K562 (cell line): ENCODE results near the gene IL20RA. TPM values are rescaled to one million over a fixed set of nuclear protein-coding genes. Genes with fewer than 3 reads are reported as not detected.

Experiments
- ATAC-seq: fragments of 200-7000 bp; cut with Tn5 transposase; 3 replicates; pipeline ENCODE4 v1.9.1; 2020; ENCODE audit warnings: moderate library complexity
- BruUV-seq: library from RNA; stranded (reverse); fragments of 400-500 nt; replicated peaks from 2 replicates; lab custom pipeline; 2021; lab: Mats Ljungman, UMichigan
- CTCF ChIA-PET: fragments of 300-600 bp; formaldehyde crosslinking; extraction: SDS; loops from one replicate; lab custom pipeline; 2021; ENCODE audit warnings: low intra/inter-chr PET ratio; lab: Yijun Ruan, JAX
- POLR2A ChIA-PET: fragments of 300-600, 350-650 bp; sonication (Branson Sonifier 250); formaldehyde crosslinking; extraction: SDS; loops from one replicate; lab custom pipeline; 2021; ENCODE audit warnings: antibody characterized with exemption, inconsistent platforms; lab: Yijun Ruan, JAX
- DNase-seq, 4 experiments: peaks; one replicate each; pipeline versions ENCODE4 v3.0.0 to v3.0.0-alpha.2; 2011 to 2018; ENCODE audit warnings: low spot score in 3 of 4, mixed read lengths in 3 of 4; ENCODE audit errors: extremely low read depth in 1 of 4
- FAIRE-seq: peaks from 2 replicates; lab custom pipeline; 2011; peaks lifted over from hg19 to GRCh38; lab: Jason Lieb, UNC
- H2AFZ ChIP-seq: 2 replicates; pipeline ENCODE4 v1.6.0; 2011; ENCODE audit warnings: low read depth, low read length, control low read depth, inconsistent platforms
- H3K27ac ChIP-seq: fragments of 200-600 bp; 3 replicates; pipeline ENCODE4 v1.8.0; 2011; ENCODE audit warnings: low read depth, mild to moderate bottlenecking, control low read depth, inconsistent platforms, low read length, moderate library complexity, mixed read lengths; ENCODE audit errors: extremely low read depth
- H3K27me3 ChIP-seq, 2 experiments: fragments of 300-600 bp in 1 of 2; 2 replicates in 1 of 2; 3 replicates in 1 of 2; pipeline versions ENCODE4 v1.6.0 to v1.8.0; 2011; ENCODE audit warnings: inconsistent platforms in 2 of 2, low read length in 2 of 2, mild to moderate bottlenecking in 1 of 2, mixed read lengths in 1 of 2, moderate library complexity in 1 of 2; ENCODE audit not compliant: control insufficient read depth in 2 of 2, insufficient read depth in 2 of 2
- H3K36me3 ChIP-seq: fragments of 300-600 bp; 3 replicates; pipeline ENCODE4 v1.8.0; 2011; ENCODE audit warnings: mild to moderate bottlenecking, low read length, inconsistent platforms; ENCODE audit not compliant: control insufficient read depth, insufficient read depth
- H3K4me1 ChIP-seq, 2 experiments: fragments of 200-600 bp in 1 of 2; replicated peaks in 1 of 2; 2 replicates in 1 of 2; 3 replicates in 1 of 2; pipeline versions ENCODE4 v1.5.1 to v1.8.0; 2011; ENCODE audit warnings: inconsistent platforms in 2 of 2, low read length in 2 of 2, mild to moderate bottlenecking in 1 of 2, mixed read lengths in 1 of 2, moderate library complexity in 1 of 2; ENCODE audit not compliant: control insufficient read depth in 2 of 2, insufficient read depth in 2 of 2
- H3K4me2 ChIP-seq: 2 replicates; pipeline ENCODE4 v1.6.1; 2011; ENCODE audit warnings: low read length, control low read depth, inconsistent platforms, mixed read lengths; ENCODE audit not compliant: insufficient read depth
- H3K4me3 ChIP-seq: fragments of 200-600 bp; sonication (generic), shearing (Covaris generic); 2 replicates; pipeline ENCODE4 v1.5.1; 2016; ENCODE audit warnings: control low read depth, inconsistent platforms
- H3K79me2 ChIP-seq: fragments of 200-600 bp; 3 replicates; pipeline ENCODE4 v1.8.0; 2011; ENCODE audit warnings: low read length, inconsistent platforms; ENCODE audit not compliant: control insufficient read depth, insufficient read depth
- H3K9ac ChIP-seq, 2 experiments: 2 replicates each; pipeline versions ENCODE4 v1.6.0 to v1.6.1; 2011; ENCODE audit warnings: low read depth in 2 of 2, low read length in 2 of 2, control low read depth in 1 of 2, inconsistent platforms in 1 of 2, mild to moderate bottlenecking in 1 of 2, mixed read lengths in 1 of 2; ENCODE audit not compliant: insufficient read depth in 1 of 2
- H3K9me1 ChIP-seq: one replicate; pipeline ENCODE4 v1.6.0; 2011; ENCODE audit warnings: inconsistent platforms, mild to moderate bottlenecking, low read length, moderate library complexity; ENCODE audit not compliant: control insufficient read depth, insufficient read depth
- H3K9me3 ChIP-seq: replicated peaks from 2 replicates; pipeline ENCODE4 v1.5.1; 2011; ENCODE audit warnings: low read depth, low read length, inconsistent platforms; ENCODE audit not compliant: control insufficient read depth, insufficient read depth
- H4K20me1 ChIP-seq: replicated peaks from 2 replicates; pipeline ENCODE4 v1.6.1; 2011; ENCODE audit warnings: low read length, inconsistent platforms, mixed read lengths; ENCODE audit not compliant: control insufficient read depth, insufficient read depth
- BDP1 ChIP-seq: IDR thresholded peaks from 3 replicates; pipeline ENCODE4 v1.6.1; 2011; ENCODE audit not compliant: insufficient read length, insufficient read depth
- ETV6 ChIP-seq, 3 experiments: fragments of 150-350 bp in 1 of 3; sonication (generic) in 1 of 3; formaldehyde crosslinking in 1 of 3; IDR thresholded peaks; 2 replicates each; pipeline versions ENCODE4 v1.6.1 to v1.8.0; 2014 to 2022; ENCODE audit warnings: borderline replicate concordance in 2 of 3, low read depth in 2 of 3, antibody characterized with exemption in 1 of 3, low read length in 1 of 3, mild to moderate bottlenecking in 1 of 3, missing genetic modification reagents in 1 of 3
- FOXK1 ChIP-seq: sonication (generic); formaldehyde crosslinking; IDR thresholded peaks from 2 replicates; pipeline ENCODE4 v1.8.0; 2022; ENCODE audit warnings: missing genetic modification reagents, mild to moderate bottlenecking, borderline replicate concordance
- HIVEP1 ChIP-seq: fragments of 250-450 bp; sonication (Bioruptor Pico); IDR thresholded peaks from 2 replicates; pipeline ENCODE4 v1.4.0; 2020; ENCODE audit warnings: mild to moderate bottlenecking
- IFI16 ChIP-seq: fragments of 250-450 bp; sonication (Bioruptor Pico); IDR thresholded peaks from 2 replicates; pipeline ENCODE4 v2.1.2; 2022; ENCODE audit warnings: mild to moderate bottlenecking, inconsistent platforms
- NCOA2 ChIP-seq, 2 experiments: fragments of 450-650 bp; IDR thresholded peaks; 2 replicates each; pipeline ENCODE4 v1.6.1; 2018; ENCODE audit warnings: mild to moderate bottlenecking in 2 of 2, moderate library complexity in 1 of 2; ENCODE audit not compliant: partially characterized antibody in 2 of 2
- NR1H2 ChIP-seq: sonication (generic); formaldehyde crosslinking; IDR thresholded peaks from 2 replicates; pipeline ENCODE4 v1.4.0; 2020; ENCODE audit warnings: mild to moderate bottlenecking, missing genetic modification reagents
- SRF ChIP-seq, 2 experiments: fragments of 250-450, 450-650 bp in 1 of 2; sonication (Bioruptor Pico) in 1 of 2; sonication (generic) in 1 of 2; formaldehyde crosslinking; IDR thresholded peaks; 2 replicates each; pipeline versions ENCODE4 v1.5.0 to v1.5.1; 2020 to 2022; ENCODE audit warnings: mild to moderate bottlenecking in 1 of 2, missing genetic modification reagents in 1 of 2
- UBTF ChIP-seq, 2 experiments: IDR thresholded peaks; 2 replicates each; pipeline ENCODE4 v1.6.1; 2012; ENCODE audit warnings: improper control_type of control experiment in 2 of 2, low read depth in 2 of 2, low read length in 2 of 2, borderline replicate concordance in 1 of 2
- YY1 ChIP-seq, 3 experiments: IDR thresholded peaks; 2 replicates each; pipeline ENCODE4 v1.6.1; 2011; ENCODE audit warnings: low read length in 2 of 3, mild to moderate bottlenecking in 2 of 3, moderate library complexity in 2 of 3, borderline replicate concordance in 1 of 3, control low read depth in 1 of 3, low read depth in 1 of 3; ENCODE audit not compliant: insufficient read depth in 3 of 3, insufficient replicate concordance in 2 of 3, control insufficient read depth in 1 of 3, insufficient read length in 1 of 3; ENCODE audit errors: extremely low read depth in 1 of 3
- ZNF143 ChIP-seq: sonication (generic); formaldehyde crosslinking; IDR thresholded peaks from 2 replicates; pipeline ENCODE4 v1.9.0; 2022; ENCODE audit warnings: mild to moderate bottlenecking, missing genetic modification reagents
- ZNF146 ChIP-seq: IDR thresholded peaks from one replicate; pipeline ENCODE4 v1.6.1; 2018; ENCODE audit warnings: missing compliant biosample characterization; ENCODE audit not compliant: unreplicated experiment
- ZSCAN29 ChIP-seq: fragments of 450-650 bp; IDR thresholded peaks from 2 replicates; pipeline ENCODE4 v1.6.1; 2017
- WGBS: fragments of 100-300 bp; shearing (Covaris generic); methylation state at CpG from one replicate; pipeline ENCODE4 v1.1.6; 2016; ENCODE audit warnings: low coverage, mixed read lengths; ENCODE audit not compliant: insufficient coverage; ENCODE audit errors: missing lambda C conversion rate; 5-methylcytosine and 5-hydroxymethylcytosine counted together
- in situ Hi-C: fragments of 300-500 bp; cut with MboI; formaldehyde crosslinking; loops from 4 replicates; pipeline ENCODE4 v1.15.0; 2018; ENCODE audit warnings: inconsistent platforms, mixed read lengths
- intact Hi-C: fragments of 100-400 bp; cut with micrococcal nuclease; formaldehyde crosslinking; loops from 2 replicates; pipeline ENCODE4 v1.14.2; 2022
- polyA plus RNA-seq, 8 experiments: library from polyadenylated mRNA; depleted of rRNA in 4 of 8; stranded (reverse) in 5 of 8; unstranded in 3 of 8; fragments of >200 nt; fragmentation: Nextera tagmentation in 2 of 8; fragmentation: Illumina TruSeq in 1 of 8; extraction: Ambion mirVana in 2 of 8; extraction: Trizol in 1 of 8; gene quantifications; 2 replicates each; pipeline versions ENCODE4 v1.2.1 to v1.2.3, GENCODE V29; 2011 to 2014; ENCODE audit warnings: inconsistent platforms in 1 of 8, missing spikeins in 1 of 8
- total RNA-seq, 7 experiments: library from RNA; depleted of rRNA in 6 of 7; stranded (reverse); fragments of >200 nt in 6 of 7; fragmentation: Illumina TruSeq in 2 of 7; extraction: Trizol in 2 of 7; gene quantifications; 2 replicates each; pipeline versions ENCODE4 v1.2.1 to v1.2.3, GENCODE V29; 2011 to 2021; ENCODE audit warnings: low replicate concordance in 1 of 7

The IL20RA gene
- total and polyA plus RNA-seq, 9 of the 15 experiments (the other 6 are each of a cell fraction or from before 2014, with no cell fraction given) = not detected

- no peak overlapping the region for H2AFZ ChIP-seq
- no peaks in the 10 kb centered on the region for H4K20me1 ChIP-seq
- WGBS = 0% methylated on average over 5 of the region's 5 CpGs
- no peak overlapping the region for H3K27ac ChIP-seq
- TF ChIP-seq ETV6 (IDR thresholded peaks at IDR 0.05; ENCODE audit: borderline replicate concordance in 1 of 2, low read depth in 2 of 2, low read length in 1 of 2) (no peak), ETV6 (CRISPR knock-in tag; IDR thresholded peaks at IDR 0.05; ENCODE audit: borderline replicate concordance) (no peak), ZNF146 (no peak), HIVEP1 (CRISPR knock-in tag) (no peak), SRF (CRISPR knock-in tag; IDR thresholded peaks at IDR 0.05) (no peak), IFI16 (no peak)
- TF ChIP-seq, all 486 proteins: peak for 0
- Histone ChIP-seq H3K4me2 (no peak overlapping the region), H3K27me3 (0 out of 5 replicates have a peak, but pooled peaks cover 0 to 7% of the 10 kb centered on the region in 2 experiments), H3K36me3 (no peaks in the 10 kb centered on the region), H3K4me1 (no peaks in the 10 kb centered on the region), H3K9me3 (no peaks in the 10 kb centered on the region), H3K9ac (no peak overlapping the region), H3K79me2 (no peaks in the 10 kb centered on the region), H3K9me1 (no peaks in the 10 kb centered on the region), H3K4me3 (no peak overlapping the region)
- FAIRE-seq = no peak
- ChIA-PET CTCF (no interaction called here), POLR2A (interaction anchor here (0.6 to 1.0 kb wide), 3 partner anchors 9 to 47 kb away, joined by 3 to 4 read pairs (median 3); no protein-coding TSS in a partner anchor)
- DNase-seq = no peak
- no peak for ATAC-seq
- intact Hi-C loops = no loop called here
- BruUV-seq = no TSS peak
- in situ Hi-C loops = no loop called here
Measured at GRCh38 chr6:136980070-136980469, 64.7 kb downstream of the IL20RA start.

GRCh38 chr6:136979206-136979605 is 65.6 kb downstream of the IL20RA start:
- no peak overlapping the region for H2AFZ ChIP-seq
- no peak for DNase-seq
- no peak overlapping the region for H3K9ac ChIP-seq
- POLR2A ChIA-PET = interaction anchor here (0.7 kb wide), 1 partner anchor 935 kb away, joined by 4 read pairs; no protein-coding TSS in a partner anchor
- intact Hi-C loops = no loop called here
- BruUV-seq = no TSS peak
- in situ Hi-C loops = no loop called here
- H3K27ac ChIP-seq = no peak overlapping the region
- H3K4me2 ChIP-seq = no peak overlapping the region
- no peak for FAIRE-seq
- no peaks in the 10 kb centered on the region for H4K20me1 ChIP-seq
- H3K9me1 ChIP-seq = no peaks in the 10 kb centered on the region
- H3K27me3 ChIP-seq = peaks cover 0 to 7% of the 10 kb centered on the region in 2 experiments; a peak in 1 of 5 replicates
- no peak overlapping the region for H3K4me3 ChIP-seq
- 0% methylated on average over 5 of the region's 5 CpGs for WGBS
- CTCF ChIA-PET = no interaction called here
- H3K36me3 ChIP-seq = no peaks in the 10 kb centered on the region
- no peaks in the 10 kb centered on the region for H3K79me2 ChIP-seq
- no peaks in the 10 kb centered on the region for H3K4me1 ChIP-seq
- no peaks in the 10 kb centered on the region for H3K9me3 ChIP-seq
- ATAC-seq = no peak
- TF ChIP-seq ZSCAN29 = no peak
- TF ChIP-seq FOXK1 (CRISPR knock-in tag) = no peak
- TF ChIP-seq UBTF (IDR thresholded peaks at IDR 0.05; ENCODE audit: borderline replicate concordance in 1 of 2, low read depth in 2 of 2, low read length in 2 of 2) = no peak
- TF ChIP-seq ZNF143 (CRISPR knock-in tag) = no peak
- no peak for TF ChIP-seq NR1H2 (CRISPR knock-in tag)
- no peak for TF ChIP-seq YY1 (IDR thresholded peaks at IDR 0.05; ENCODE audit: borderline replicate concordance in 1 of 3, control insufficient read depth in 1 of 3, extremely low read depth in 1 of 3, insufficient read depth in 3 of 3, insufficient read length in 1 of 3, insufficient replicate concordance in 2 of 3, low read depth in 1 of 3, low read length in 2 of 3)
- no peak for TF ChIP-seq NCOA2 (IDR thresholded peaks at IDR 0.05; ENCODE audit: partially characterized antibody in 2 of 2)
- no peak for TF ChIP-seq BDP1
